KG1 (cell line): ENCODE data around the gene CYP2F1.
"Not testable (repeated sequence)": the region's sequence is repeated elsewhere in the genome, so short reads cannot be mapped to it uniquely, and the experiment has no call there.

Experiments
- DNase-seq: peaks from one replicate; lab custom pipeline; 2025; lab: John Stamatoyannopoulos, UW

The CYP2F1 gene

DNA sequence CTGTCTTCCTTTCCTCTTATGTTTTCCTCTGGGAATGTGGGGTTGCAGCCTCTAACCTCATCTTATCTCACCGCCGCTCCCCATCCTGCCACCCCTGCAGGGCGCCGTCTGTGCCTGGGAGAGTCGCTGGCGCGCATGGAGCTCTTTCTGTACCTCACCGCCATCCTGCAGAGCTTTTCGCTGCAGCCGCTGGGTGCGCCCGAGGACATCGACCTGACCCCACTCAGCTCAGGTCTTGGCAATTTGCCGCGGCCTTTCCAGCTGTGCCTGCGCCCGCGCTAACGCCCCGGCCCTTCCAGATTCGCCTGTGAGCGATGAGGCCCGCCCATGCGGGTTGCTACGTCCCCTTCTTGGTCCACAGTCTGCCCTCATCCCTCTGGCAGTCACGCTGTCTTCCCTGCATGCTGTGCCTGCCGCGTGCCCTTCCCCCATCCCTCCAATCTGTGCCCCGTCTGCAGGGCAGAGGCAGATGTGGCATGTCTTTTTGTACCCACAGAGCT, 13.6 kb downstream of the CYP2F1 start:
- not testable (repeated sequence) for DNase-seq

DNA sequence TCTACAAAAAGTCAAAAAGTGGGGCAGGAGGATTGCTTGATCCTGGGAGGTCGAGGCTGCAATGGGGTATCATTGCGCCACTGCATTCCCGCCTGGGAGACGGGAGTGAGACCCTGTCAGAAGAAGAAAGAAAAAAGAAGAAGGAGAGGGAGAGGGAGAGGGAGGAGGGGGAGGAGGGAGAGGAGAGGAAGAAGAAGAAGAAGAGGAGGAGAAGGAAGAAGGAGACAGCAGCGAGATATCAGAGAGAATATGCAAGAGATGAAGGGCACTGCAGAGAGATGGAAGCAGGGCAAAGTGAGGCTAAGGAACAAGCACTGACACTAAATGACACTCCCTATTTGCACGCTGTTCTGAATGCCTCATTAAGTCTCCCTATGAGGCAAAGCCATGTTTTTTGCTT, 14.5 kb downstream of the CYP2F1 start:
- no peak for DNase-seq

- no peak for DNase-seq
Measured at GRCh38 chr19:41131186-41131585, 17.0 kb downstream of the CYP2F1 start.

- no peak for DNase-seq
Measured at GRCh38 chr19:41133260-41133659, 19.0 kb downstream of the CYP2F1 start.

DNA sequence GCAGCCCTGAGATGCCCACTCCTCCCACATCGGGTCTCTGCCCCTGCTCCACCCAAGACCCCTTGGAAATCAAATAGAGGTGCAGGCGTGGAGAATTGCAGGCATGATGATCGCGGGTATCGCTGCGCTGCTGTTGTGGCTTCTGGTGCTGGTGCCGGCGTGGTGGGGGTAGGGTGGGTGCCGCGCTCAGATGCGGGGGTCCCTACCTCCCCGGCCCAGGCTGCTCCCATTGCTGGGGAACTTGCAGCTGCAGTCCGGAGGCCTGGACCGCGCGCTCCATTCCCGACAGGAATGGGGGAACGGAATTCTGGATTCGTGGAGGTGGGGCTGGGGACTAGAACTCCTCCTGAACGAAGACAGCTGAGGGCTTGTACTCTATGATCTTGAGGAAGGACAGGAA, 20.4 kb downstream of the CYP2F1 start:
- no peak for DNase-seq

- DNase-seq, result not testable (repeated sequence)
Measured at GRCh38 chr19:41135390-41136384, 21.5 kb downstream of the CYP2F1 start.

DNA sequence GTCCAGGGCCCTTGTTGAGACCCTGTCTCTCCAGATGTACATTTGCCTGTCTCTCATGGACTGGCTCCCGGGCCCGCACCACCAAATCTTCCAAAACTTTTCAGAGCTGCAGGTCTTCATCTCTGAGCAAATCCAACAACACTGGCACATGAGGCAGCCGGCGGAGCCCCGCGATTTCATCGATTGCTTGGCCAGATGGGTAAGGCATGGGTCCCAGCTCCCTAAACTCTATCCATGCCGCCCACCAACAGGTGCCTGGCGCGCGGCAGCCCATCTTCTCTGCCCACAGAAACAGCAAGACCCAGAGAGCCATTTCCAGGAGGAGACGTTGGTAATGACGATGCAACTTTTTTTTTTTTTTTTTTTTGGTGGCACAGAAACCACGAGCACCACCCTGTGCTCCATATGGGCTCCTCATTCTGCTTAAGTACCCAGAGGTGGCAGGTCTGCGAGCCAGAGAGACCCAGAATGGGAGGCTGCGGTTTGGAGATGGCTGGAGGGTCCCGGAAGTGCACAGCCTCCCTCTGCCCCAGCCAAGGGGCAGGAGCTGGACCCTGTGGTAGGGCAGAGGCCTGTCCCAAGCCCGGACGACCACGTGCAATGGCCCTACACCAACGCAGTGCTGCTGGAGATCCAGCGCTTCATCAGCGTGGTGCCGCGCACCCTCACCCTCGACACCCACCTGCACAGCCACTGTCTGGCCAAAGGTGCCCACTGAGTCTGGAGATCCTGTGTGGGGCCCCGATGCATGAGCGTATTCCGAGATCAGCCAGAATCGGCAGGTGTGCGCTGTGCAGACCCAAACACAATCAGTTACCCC, 22.6 kb downstream of the CYP2F1 start:
- no peak for DNase-seq

- DNase-seq, result peak; percentile 29
Measured at GRCh38 chr19:41144403-41144802, 30.2 kb downstream of the CYP2F1 start.

- no peak for DNase-seq
Measured at GRCh38 chr19:41149831-41150230, 35.6 kb downstream of the CYP2F1 start.

DNA sequence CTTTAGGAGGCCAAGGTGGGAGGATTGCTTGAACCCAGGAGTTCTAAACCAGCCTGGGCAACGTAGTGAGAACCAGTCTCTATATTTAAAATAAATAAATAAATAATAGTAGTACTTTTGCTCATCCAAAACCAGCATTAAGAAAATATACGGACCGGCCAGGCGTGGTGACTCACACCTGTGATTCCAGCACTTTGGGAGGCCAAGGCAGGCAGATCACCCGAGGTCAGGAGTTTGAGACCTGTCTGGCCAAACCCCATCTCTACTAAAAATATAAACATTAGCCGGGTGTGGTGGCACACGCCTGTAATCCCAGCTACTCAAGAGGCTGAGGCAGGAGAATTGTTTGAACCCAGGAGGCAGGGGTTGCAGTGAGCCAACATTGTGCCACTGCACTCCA, 36.8 kb downstream of the CYP2F1 start:
- not testable (repeated sequence) for DNase-seq

DNA sequence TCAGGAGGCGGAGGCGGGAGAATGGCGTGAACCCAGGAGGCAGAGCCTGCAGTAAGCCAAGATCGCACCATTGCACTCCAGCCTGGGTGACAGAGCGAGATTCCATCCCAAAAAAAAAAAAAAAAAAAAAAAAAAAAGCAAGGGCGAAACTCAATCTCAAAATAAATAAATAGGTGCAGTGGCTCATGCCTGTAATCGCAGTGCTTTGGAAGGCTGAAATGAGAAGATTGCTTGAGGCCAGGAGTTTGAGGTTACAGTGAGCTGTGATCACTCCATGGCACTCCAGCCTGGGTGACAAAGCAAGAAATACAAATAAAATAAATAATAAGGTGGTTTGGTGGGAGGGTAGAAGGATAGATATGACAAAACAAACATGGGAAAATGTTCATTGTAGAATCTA, 39.8 kb downstream of the CYP2F1 start:
- no peak for DNase-seq

GRCh38 chr19:41156207-41156606, 42.0 kb downstream of the CYP2F1 start:
- DNase-seq, result no peak

- DNase-seq, result no peak
Measured at GRCh38 chr19:41159881-41160280, 45.6 kb downstream of the CYP2F1 start.

DNA sequence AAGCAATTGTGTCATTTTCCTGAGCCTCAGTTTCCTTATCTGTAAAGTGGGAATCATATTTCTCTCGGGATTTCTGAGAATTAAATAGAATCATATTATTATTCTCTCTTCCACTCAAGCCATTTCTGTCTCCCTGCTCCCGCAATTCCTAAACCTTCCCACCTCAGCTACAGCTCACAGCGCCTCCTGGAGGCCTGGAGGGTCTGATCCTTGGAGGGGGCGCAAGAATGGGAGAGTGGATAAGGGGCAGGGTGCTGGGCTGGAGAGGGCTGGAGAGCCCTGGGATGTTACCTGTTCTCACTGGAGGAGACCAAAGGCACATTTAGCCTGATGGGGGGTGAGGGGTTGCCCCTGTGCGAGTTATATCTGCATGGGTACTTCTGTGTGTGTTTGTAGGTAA, 47.7 kb downstream of the CYP2F1 start:
- DNase-seq, result no peak

DNA sequence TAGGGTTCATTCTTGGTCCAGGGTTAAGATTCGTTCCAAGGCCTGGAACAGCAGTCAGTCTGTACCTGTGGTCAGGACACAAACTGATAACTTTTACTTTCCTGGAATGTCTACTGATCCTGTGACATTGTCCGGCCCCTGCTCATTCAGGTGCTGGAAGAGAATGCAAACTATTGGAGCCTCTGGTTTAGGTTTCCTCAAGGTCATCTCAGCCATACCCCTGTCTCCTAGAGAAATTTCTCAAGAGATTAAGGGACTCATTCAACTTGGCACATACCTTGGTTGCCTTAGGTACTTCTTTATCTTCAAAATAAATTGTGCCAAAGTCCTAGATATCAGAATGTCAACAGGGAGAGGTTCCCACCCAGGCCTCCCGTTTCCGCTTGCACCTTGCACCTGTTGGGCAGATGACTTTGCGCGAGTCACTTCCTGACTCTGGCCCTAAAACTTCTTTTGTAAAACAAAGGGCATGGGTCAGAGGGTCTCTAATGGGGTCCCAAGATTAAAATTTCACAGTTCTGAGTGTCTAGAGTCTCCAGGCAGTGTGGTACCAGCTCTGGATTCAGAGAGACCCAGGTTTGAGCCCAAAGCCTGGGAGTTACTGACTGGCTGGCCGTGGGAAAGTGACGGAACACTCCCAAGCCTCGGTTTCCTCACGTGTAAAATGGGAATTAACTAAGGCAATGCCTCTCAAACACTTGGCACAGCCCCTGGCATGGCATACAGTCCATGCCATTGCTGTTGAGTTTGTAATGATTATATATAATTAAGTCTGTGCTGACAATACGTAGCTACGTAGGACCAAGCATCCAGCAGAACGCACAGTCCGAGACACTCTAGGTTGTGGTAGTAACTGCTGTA, 52.9 kb downstream of the CYP2F1 start:
- no peak for DNase-seq

- DNase-seq, result no peak
Measured at GRCh38 chr19:41172297-41173164, 58.3 kb downstream of the CYP2F1 start.

DNA sequence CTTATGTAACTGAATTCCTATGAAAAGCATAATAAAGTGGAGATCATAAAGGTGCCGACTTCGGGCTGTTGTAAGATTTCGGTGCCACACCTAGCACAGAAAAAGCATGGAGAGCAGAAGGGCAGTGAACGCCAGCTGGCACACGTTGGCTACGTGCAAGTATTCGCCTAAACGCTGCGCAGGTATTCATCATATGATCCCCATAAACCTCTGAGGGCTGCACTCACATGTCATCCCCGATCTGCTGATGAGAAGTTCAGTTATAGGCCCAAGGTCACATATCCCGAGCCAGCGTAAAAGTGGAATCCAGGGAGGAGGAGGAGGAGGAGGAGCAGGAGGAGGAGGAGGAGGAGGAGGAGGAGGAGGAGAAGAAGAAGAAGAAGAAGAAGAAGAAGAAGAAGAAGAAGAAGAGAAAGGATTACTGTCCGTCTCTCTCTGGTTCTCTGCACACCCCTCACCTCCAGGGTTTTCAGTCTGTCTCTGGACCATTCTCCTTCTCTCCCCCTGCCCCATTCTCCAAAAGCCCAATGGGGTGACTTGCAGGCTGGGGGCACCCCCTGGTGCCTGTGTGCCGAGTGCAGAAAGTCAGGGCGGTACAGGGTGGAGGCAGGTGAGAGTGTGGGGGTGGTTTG, 60.2 kb downstream of the CYP2F1 start:
- DNase-seq, result no peak

GRCh38 chr19:41175801-41176777, 61.9 kb downstream of the CYP2F1 start:
- DNase-seq, result peak; percentile 1
